Stimulated activated CD4-positive, alpha-beta T cell treated with anti-CD3 and anti-CD28 coated beads, Interleukin-15, amount 100 ng/mL, for 24 hours (primary cell): ENCODE results near the gene MIDN.

ENCODE experiments used
- DNase-seq: peaks from one replicate; pipeline ENCODE4 v3.0.0-alpha.2; 2020

The MIDN gene

DNA sequence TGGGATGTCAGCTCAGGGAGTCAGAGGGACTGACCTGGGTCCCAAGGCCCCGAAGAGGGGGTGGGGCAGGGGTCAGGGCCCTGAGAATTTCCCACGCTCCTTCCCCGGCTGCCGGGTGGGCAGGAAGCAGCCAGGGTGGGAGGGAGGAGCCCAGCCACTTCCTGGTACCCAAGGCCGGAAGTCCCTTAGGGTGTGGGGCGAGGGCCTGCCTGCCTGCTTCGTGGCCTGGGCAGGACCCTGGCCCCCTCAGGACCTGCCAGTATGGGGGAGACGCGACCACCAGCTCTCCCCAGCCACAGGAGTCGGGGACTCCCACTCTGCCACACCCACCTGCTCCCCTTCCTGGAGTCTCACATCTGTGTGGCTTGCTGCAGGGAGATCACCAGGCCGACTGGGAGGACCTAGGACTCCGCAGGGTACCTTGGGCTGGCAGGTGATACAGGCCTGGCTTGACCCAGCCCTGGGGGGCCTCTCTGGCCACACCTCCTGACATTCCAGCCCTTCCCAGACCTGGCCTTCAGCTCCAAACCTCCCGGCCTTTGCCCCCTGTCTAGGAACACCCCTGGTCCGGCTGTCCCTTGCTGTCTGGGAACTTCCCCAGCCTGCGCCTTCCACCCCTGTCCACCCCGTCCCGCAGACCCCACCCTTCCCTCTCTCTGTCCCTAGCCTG is 11.0 kb downstream of the MIDN start:
- DNase-seq: peak; percentile 82

DNA sequence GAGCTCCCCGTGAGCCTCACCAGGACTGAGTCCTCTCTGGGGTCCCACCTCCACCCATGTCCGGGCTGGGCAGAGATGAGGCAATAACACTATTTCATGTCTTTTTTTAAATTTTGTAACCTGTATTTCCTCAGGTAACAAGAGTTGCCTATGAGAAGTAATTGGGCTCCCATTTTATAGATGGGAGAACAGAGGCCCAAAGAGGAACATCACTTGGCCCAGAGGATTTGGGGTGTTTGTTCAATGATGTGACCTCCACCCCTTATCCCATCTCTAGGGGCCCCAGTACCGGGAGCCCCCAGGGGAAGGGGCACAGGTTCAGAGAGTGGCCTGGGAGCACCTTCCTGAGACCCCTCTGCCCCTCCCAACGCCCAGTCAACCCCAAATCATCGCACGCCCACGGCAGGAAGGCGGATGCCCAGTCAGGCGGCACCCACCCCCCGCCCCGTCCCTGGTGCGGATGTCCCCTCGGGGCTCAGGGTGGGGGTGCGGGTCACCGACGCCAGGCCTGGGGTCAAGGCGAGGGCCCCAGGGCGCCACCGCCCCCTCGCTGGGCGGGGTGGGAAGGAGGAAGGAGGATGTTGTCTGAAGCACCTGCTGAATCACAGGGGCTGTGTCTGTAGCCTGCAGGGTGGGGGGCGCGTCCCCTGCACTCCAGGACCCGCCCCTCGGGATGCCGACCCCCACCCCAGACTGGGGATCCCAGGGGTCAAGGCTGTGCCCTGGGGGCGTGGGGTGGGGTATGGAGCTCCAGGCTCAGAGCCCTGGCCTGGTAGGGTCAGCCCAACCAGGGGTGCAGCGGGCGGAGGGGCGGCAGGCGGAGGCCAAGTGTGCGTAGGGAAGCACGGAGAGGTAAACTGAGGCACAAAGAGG is 11.7 kb downstream of the MIDN start:
- peak; percentile 66 for DNase-seq

DNA sequence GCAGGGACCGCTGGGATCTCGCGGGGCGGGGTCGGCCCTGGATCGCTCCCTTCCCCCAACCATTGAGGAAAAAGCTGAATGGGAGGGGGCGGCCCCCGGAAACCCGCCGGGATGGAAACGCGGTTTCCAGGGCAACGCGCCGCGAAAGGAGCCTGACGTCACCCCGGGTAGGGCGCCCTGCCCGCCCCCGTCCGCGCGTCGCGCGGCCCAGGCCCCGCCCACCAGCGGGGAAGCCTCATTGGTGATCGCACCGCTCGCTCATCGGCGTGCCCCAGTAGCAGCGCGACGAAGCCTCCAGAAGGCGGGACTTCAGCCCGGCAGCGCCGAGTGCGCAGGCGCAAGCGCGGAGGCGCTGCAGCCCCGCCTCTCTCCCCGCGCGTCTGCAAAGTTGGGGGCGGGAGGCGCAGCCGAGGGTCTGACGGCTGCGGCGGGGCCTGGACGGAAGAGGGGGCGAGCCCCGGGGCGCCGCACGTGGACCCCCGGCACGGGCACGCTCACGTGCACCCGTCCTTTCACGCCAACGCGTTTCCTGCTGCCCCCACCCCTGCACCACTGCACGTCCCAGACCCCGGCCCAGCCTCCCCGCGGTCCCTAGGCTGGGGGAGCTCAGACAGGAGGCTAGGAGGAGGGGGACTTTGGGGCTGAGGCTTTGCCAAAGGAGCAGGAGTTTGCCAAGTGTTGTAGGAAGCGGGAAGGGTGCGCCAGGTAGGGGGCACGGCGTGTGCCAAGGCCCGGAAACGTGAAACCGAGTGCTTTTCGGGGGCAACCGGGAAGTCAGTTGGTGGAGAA is 12.6 kb downstream of the MIDN start:
- DNase-seq: peak; percentile 97

DNA sequence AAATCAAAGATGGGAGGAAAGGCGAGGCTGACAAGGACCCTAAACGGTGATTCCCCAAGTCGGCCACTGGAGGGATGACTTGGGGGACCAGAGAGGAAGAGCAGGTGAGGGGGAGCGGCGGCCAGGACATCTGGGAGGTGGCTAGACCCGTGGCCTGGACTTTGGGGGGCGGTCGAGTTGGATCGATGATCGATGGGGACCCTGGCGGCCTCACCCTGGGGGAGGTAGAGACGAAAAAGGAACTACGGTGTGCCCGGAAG is 13.1 kb downstream of the MIDN start:
- DNase-seq: no peak

DNA sequence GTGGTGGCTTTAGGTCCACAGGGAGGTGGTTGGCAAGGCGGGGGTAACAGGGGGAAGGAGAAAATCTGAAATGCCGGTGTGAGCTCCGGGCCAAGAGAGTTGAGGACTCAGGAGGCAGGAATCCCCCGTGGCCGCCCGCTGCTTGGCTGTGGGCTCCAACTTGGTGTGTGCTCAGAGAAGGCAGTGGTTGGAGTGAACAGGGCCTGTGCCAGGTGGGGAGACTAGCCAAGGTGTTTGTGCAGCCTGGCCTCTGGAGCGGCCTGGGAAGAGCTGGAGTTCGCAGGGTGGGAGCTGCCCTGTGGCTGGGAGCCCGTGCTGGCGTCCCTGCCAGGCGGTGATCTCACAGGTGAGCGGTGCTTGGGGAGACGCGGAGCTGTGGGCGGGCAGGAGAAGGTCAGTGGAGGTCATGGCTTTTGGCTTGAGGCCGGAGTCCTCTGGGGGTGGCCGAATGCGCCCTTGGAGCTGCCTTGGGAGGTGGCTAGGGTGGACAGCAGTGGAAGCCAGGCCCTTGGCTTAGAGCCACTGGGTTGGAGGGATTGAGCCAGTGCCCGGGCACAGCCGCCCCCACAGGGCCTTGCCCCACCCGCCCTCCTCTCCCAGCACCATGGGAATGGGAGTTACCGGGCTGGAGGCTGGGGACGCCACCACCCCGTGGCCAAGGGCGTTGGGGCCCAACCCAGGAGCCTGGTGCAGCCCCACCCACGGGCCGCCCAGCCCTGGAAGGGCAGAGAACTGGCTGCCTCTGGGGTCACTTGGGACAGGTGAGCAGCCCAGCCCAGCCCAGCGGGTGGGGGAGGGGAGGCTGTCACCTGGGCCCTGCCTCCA is 13.6 kb downstream of the MIDN start:
- DNase-seq: no peak

DNA sequence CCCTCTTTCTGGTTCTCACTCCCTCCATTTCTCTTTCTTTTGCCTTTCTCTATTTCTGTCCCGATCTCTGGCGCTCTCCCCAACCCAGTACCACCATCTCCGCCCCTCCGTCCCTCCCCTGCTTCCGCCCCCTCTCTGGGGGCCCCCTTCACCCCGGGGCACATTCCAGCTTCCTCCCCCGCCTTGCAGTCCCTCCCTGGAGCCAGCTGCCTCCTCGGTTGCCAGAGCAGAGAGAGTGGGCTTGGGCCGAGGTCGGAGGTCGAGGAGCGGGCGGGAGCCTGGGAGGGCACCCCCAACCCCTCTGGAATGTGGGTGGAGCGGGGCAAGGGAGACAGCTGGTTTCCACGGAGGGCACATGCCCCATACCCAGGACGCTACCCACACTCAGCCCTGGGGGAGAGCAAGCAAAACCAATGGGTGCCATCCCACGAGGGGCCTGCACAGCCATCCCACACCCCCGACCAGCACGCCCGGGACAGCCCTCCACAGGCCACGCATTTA is 14.3 kb downstream of the MIDN start:
- DNase-seq: no peak

DNA sequence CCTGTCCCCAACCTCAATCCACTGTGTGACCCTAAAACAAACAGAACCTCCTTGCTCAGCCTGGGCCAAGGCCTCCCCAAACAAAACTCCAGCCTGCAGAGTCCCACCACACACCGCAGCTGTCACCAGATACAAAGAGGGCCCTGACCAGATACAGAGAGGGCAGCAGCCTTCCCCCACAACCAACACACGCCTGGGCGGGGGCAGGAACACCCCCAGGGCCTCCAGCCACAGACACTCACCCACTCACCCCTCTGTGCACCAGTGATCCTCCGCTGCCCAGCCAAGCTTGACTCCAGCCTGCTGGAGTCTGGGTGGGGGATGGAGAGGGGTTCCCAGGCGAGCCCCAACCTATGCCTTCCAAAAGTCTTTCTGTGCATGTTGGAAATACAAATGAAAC is 14.8 kb downstream of the MIDN start:
- DNase-seq: no peak

DNA sequence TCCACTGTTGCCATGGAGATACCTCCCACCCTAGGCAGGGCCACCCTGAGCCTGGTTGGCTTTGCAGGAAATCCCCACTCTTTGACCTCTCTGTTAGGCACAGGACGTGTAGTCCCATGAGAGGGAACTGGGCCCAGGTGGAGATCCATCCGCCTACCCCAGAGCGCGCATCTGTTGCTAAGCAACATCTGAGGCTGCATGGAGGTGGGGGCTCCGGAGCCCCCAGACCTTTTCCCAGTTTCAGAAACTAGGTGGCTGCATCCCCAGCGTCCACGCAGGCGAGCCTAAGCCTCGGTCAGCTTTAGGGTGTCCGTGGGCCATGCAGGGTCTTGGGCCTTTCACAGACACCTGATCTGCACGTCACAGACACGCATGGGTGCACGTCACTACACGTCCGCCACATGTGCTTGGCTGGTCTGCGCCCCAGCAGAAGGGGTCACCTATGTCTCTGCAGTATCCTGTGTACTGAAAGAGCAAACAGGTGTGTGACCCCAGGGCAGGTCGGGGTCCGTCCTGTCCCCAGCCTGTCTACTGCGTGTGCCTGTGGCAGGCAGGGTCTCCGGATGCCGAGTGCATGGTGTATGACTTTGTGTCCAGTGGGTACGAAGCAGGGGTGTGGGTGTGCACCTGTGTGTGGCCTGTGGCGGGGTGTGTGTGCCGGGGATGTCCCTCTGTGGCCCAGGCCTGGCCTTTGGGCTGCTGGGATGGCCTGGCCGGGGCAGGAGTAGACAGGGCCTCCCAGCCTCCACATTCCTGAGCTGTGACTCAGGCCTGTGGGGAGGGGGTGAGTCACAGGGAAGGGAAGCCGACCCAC is 16.6 kb downstream of the MIDN start:
- DNase-seq: no peak

DNA sequence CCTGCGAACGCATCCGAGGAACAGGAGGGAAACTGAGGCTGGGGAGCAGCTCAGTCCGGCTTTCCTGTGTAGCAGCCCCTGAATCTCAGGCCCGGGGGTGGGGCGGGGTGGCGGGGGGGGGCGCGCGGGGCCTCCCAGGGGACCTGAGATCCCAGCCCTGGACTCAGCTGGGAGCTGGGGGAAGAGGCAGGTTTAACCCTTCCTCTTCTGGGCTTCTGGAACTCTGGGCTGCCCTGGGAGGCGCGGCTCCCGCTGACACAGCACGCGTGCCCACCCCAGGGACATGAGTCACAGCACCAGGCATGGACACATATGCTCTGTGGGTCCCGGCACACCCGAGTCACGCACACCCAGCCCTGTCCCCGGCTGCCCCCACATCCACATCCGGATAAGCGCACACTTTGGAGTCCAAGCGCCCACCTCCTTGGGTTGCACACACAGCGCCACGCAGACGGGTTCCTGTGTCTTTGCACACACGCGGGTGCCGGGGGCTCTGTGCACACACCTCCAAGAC is 17.3 kb downstream of the MIDN start:
- peak; percentile 61 for DNase-seq

DNA sequence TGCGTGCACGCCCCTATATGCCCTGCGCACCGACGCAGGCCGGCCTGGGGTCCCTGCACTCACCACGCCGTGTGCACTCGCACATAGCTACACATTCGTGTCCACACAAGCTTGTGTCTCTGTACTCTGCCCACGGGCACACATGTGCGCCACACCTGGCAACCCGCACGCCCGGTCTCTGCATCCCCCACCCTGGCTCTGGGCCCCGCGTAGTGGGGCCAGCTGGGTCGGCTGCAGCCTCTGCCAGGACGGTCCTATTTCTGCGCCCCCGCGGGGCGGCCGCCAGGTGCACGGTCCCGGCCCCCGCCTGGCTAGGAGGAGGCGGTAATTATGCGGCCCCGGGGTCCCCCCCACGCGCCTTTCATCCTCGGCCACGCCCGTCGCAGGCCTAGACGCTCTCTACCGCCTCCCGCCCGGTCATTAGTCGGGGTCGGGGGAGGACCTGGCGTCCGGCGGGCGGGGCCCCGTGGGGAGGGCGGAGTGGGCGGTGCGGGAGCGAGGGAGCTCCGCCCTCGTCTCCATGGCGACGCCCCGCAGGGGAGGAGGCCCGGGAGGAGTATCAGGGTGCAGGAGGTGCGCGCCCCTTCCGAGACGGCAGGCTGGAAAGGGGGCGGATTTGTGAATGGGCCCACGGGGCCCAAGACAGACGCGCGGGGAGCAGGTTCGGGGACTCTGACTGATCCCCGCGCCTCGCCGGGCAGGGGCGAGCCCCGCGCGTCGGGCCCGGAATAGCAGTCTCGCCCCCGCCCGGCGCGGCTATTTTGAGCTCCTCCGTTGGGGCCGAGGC is 17.9 kb downstream of the MIDN start:
- peak; percentile 90 for DNase-seq

DNA sequence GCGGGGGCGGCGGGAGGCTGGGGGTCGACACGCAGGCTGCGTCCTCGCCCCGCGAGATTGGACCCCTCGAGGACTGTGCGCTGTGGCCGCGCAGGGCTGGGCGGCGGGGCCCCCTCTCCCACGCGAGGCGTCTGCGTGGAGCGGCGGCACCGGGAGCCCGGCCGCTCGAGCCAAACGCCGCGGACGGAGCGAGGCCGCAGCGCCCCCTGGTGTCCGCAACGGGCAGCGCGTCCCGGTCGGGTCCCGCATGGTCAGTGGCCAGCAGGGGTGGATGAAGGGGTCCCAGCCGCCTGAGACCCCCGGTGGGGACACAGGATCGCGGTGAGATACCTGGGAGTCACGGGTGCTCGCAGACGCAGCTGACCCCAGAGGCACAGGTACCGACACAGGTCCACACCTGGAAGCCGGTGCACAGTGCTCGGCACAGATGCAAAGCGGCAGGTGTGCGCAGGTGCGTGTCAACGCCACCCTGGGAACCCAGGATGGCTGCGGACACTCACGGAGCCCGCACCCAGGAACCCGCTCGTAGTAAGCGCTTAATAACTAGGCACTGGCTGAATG is 18.6 kb downstream of the MIDN start:
- DNase-seq: peak; percentile 77

DNA sequence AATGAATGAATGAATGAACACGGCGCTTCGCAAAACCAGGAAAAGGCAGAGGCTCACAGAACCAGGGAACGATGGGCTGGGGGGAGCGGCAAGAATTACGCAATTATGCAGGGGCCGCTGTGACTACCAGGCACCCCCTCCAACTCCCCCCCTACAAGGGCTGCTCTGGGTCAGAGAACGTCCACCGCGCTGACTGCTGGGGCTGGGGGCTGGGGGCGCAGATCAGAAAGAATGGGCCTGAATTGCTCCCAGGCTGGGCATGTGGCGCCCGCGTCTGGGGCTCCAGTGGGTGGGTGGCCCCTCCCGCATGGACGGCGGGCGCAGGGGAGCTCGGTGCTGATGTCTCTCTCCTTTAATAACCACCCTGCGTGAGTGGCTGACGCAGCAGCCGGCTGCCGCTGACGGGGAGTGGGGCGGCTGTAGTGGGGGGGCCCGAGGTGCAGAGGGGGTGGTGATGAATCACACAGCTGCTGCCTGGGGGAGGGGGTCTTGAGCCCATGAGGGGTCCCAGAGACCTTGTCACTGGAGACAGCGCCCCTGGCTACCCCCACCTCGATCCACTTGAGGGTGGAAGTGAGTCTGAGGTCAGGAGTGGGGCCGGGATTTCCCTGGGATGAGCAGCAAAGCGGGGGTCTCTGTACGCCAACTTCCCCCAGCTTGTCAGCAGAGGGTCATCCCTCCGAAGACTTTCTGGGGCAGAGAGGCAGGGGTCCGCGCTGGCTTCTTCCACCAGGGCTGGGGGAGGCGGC is 19.3 kb downstream of the MIDN start:
- DNase-seq: no peak

DNA sequence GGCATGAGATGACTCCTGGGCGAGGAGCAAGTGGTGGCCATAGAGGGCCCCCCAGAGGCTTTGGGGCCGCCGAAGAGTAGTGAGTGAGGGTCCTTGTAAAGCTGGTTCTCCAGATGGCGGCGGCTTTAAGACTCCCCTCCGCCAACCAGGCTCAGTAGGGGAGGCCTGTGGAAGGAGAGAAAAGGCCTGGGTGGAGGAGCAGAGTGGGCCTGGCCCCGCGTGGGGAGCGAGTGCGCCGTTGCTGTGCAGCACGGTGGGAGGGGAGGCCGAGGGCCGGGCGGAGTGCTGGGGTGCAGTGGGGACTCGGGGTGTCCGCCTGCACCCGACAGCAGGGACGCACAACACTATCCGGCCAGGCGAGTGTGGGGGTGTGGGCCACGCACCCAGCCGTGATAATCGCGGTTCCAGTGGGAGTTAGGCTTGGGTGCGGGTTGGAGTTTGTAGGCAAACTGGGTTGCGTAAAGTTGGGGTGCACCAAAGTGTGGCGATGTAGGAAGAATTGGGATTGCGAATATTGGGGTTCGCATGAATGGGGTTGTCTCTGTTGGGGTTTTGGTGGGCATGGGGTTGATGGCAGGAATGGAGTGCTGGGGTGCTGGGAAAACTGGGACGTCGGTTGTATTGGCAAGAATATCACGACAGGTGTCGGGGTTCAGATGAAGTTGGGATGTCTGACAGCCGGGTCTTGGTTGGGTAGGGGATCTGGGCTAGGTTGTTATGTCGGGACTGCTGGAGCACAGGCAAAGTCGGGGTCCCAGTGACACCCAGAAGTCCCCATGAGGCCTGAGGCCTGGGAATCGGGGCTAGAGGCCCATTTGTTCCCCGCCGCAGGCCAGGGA is 20.1 kb downstream of the MIDN start:
- DNase-seq: no peak

DNA sequence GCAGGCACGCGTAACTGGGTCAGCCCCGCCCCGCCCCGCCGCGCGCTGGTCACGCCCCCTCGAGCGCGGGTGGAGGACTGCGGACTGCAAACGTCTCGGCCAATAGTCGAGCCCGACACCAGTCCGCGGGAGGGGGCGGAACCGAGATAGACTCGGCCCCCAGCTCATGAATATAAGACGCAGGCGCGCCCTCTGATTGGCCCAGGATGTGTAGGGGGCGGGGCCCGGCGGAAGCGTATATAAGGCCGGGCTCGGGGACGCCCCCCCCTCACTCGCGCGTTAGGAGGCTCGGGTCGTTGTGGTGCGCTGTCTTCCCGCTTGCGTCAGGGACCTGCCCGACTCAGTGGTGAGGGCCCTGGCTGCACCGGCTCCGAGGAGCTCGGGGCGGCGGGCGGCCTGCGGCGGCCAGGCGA is 20.7 kb downstream of the MIDN start, which contains the start of gene CIRBP:
TSS of gene CIRBP (plus strand) at position 268 of the 413 bp plus-strand sequence. CDS start 1,602 bp downstream, outside the sequence.
- DNase-seq: peak; percentile 100

DNA sequence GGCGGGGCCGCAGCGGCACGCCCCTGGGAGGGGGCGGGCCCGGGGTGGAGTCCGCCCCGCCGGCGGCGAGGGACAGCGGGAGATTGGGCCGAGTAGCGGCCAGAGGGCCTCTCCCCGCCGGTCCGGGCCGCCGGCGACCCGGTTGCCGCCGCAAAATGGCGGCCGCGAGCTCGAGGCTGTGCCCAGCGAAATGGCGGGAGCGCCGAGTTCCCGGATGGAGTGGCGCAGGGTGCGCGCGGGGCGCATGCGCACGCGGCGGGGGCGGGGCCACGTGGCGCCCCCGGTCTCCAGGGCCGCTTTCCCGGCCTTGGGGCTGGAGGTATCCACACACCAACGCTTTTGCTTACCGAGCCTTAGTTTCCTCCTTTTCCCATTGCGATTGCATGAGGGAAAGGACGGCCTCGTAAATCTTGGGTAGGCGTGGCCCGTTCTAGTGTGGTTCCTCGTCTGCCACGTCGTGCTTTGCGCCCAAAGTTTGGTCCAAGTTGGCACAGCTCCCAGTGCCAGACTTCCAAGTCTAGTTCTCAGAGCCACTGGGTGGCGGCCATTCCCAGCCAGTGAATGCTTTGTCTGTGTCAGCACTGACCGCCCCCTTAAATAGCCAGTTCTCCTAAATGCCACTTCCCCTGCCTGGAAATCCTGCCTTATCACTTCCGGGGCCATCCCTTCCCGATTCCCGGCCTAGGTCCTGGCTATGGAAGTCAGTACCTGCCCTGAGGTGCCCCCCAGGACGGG is 21.3 kb downstream of the MIDN start:
- peak; percentile 89 for DNase-seq

DNA sequence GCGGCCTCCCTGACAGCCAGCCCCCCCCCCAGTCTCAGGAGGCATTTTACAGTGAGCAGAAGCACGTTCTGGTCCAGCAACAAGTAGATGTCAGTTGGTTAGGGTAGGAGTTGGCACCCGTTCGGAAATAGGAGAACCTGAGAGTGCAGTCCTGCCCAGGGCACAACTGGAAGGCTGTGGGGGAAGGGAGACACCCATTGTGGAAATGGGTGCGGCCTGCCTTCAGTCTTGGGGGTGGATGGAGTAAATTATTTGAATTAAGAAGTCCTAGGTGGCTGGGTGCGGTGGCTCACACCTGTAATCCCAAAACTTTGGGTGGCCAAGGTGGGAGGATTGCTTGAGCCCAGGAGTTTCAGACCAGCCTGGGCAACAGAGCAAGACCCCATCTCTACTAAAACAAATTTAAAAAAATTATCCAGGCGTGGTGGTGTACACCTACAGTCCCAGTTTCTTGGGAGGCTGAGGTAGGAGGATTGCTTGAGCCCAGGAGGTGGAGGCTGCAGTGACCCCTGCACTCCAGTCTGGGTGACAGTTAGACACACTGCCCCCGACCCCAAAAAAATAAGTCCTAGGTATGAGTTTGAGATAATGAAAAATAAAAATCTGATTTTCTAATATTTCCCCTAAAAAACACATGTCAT is 21.9 kb downstream of the MIDN start:
- peak; percentile 56 for DNase-seq

DNA sequence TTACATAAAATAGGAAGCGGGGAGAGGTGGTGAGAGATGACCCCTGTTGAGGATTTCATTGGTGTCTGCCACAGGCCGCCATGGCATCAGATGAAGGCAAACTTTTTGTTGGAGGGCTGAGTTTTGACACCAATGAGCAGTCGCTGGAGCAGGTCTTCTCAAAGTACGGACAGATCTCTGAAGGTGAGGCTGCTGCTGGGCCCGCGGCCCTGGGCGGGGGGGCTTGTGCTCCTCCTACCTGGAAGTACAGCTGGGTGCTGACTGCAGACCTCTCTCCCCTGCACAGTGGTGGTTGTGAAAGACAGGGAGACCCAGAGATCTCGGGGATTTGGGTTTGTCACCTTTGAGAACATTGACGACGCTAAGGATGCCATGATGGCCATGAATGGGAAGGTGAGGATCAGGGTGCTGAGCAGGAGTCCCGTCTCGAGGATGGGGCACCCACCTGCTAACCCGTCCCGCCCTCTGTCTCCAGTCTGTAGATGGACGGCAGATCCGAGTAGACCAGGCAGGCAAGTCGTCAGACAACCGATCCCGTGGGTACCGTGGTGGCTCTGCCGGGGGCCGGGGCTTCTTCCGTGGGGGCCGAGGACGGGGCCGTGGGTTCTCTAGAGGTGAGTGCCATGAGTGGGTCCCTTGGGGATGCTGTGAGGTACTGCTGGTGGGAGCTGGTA is 22.6 kb downstream of the MIDN start:
- no peak for DNase-seq
